HEK293 (cell line): ENCODE results near the gene COBL.

ENCODE experiments used
- CTCF ChIA-PET: fragments of 350-600 bp; formaldehyde crosslinking; extraction: SDS; loops from one replicate; lab custom pipeline; 2021; ENCODE audit warnings: antibody characterized with exemption; lab: Yijun Ruan, JAX
- POLR2A ChIA-PET: fragments of 300-600 bp; formaldehyde crosslinking; extraction: SDS; loops from one replicate; lab custom pipeline; 2020; ENCODE audit warnings: antibody characterized with exemption, inconsistent platforms; lab: Yijun Ruan, JAX
- H3K27ac ChIP-seq: fragments of 200-500 bp; sonication (Bioruptor generic); 2 replicates; pipeline ENCODE4 v1.5.1; 2014; ENCODE audit warnings: low read depth, low read length, control low read depth, inconsistent platforms; ENCODE audit errors: extremely low read depth
- H3K36me3 ChIP-seq, 2 experiments: fragments of 200-500 bp in 1 of 2; sonication (Bioruptor generic) in 1 of 2; 1 replicate in 1 of 2; 2 replicates in 1 of 2; pipeline ENCODE4 v1.5.1; 2014 to 2017; ENCODE audit warnings: inconsistent platforms in 2 of 2, low read length in 2 of 2; ENCODE audit not compliant: control insufficient read depth in 2 of 2, insufficient read depth in 1 of 2
- H3K4me1 ChIP-seq: fragments of 200-500 bp; sonication (Bioruptor generic); 2 replicates; pipeline ENCODE4 v1.5.1; 2014; ENCODE audit warnings: mild to moderate bottlenecking, low read length, inconsistent platforms; ENCODE audit not compliant: control insufficient read depth, insufficient read depth
- H3K4me3 ChIP-seq: 2 replicates; pipeline ENCODE4 v1.5.1; 2011; ENCODE audit warnings: low read depth, mild to moderate bottlenecking, control low read depth, low read length, moderate library complexity
- H3K9me3 ChIP-seq: fragments of 200-500 bp; sonication (Bioruptor generic); 2 replicates; pipeline ENCODE4 v1.5.1; 2014; ENCODE audit warnings: low read depth, low read length, inconsistent platforms; ENCODE audit not compliant: control insufficient read depth, insufficient read depth
- ELK4 ChIP-seq: IDR thresholded peaks from 2 replicates; pipeline ENCODE4 v1.6.1; 2011; ENCODE audit warnings: mild to moderate bottlenecking, low read depth, low read length, borderline replicate concordance
- GLI2 ChIP-seq: fragments of 450-650 bp; formaldehyde crosslinking; IDR thresholded peaks from 2 replicates; pipeline ENCODE4; 2017; ENCODE audit warnings: missing biosample characterization, missing genetic modification characterization, low read depth, borderline replicate concordance
- GLI4 ChIP-seq: fragments of 450-650 bp; formaldehyde crosslinking; IDR thresholded peaks from 2 replicates; pipeline ENCODE4 v1.5.1; 2016; ENCODE audit warnings: missing biosample characterization, missing genetic modification characterization
- IKZF3 ChIP-seq: fragments of 450-650 bp; IDR thresholded peaks from 2 replicates; pipeline ENCODE4 v1.5.0; 2018; ENCODE audit warnings: missing biosample characterization, mild to moderate bottlenecking, missing genetic modification characterization, moderate library complexity
- KLF16 ChIP-seq: fragments of 450-650 bp; formaldehyde crosslinking; IDR thresholded peaks from 2 replicates; pipeline ENCODE4 v1.5.1; 2017; ENCODE audit warnings: missing biosample characterization, missing genetic modification characterization
- OVOL3 ChIP-seq: fragments of 450-650 bp; formaldehyde crosslinking; IDR thresholded peaks from 2 replicates; pipeline ENCODE4 v1.5.1; 2016; ENCODE audit warnings: missing biosample characterization, missing genetic modification characterization
- PBX3 ChIP-seq: sonication (generic); formaldehyde crosslinking; IDR thresholded peaks from 2 replicates; pipeline ENCODE4 v1.8.1; 2022; ENCODE audit warnings: mild to moderate bottlenecking, moderate library complexity, missing genetic modification reagents
- PRDM4 ChIP-seq: fragments of 450-650 bp; formaldehyde crosslinking; IDR thresholded peaks from 2 replicates; pipeline ENCODE4 v1.5.1; 2017; ENCODE audit warnings: missing biosample characterization, missing genetic modification characterization
- RBAK ChIP-seq: fragments of 450-650 bp; formaldehyde crosslinking; IDR thresholded peaks from 2 replicates; pipeline ENCODE4 v1.5.1; 2016; ENCODE audit warnings: missing biosample characterization, missing genetic modification characterization
- ZBTB1 ChIP-seq: fragments of 450-650 bp; formaldehyde crosslinking; IDR thresholded peaks from 2 replicates; pipeline ENCODE4 v1.5.1; 2016; ENCODE audit warnings: missing biosample characterization, missing genetic modification characterization
- ZBTB8A ChIP-seq: fragments of 450-650 bp; formaldehyde crosslinking; IDR thresholded peaks from 2 replicates; pipeline ENCODE4 v1.5.1; 2016; ENCODE audit warnings: missing biosample characterization, missing genetic modification characterization
- ZFHX2 ChIP-seq: fragments of 450-650 bp; formaldehyde crosslinking; conservative IDR thresholded peaks from 2 replicates; pipeline ENCODE4 v1.5.1; 2016; ENCODE audit warnings: missing biosample characterization, missing genetic modification characterization
- ZFP69B ChIP-seq: fragments of 450-650 bp; formaldehyde crosslinking; IDR thresholded peaks from 2 replicates; pipeline ENCODE4 v1.5.1; 2016; ENCODE audit warnings: missing biosample characterization, missing genetic modification characterization
- ZNF132 ChIP-seq: fragments of 450-650 bp; formaldehyde crosslinking; IDR thresholded peaks from 2 replicates; pipeline ENCODE4 v1.5.1; 2017; ENCODE audit warnings: missing biosample characterization, missing genetic modification characterization, borderline replicate concordance
- ZNF148 ChIP-seq: fragments of 450-650 bp; formaldehyde crosslinking; IDR thresholded peaks from 2 replicates; pipeline ENCODE4 v1.5.0; 2017; ENCODE audit warnings: missing biosample characterization, missing genetic modification characterization, borderline replicate concordance
- ZNF16 ChIP-seq: fragments of 450-650 bp; formaldehyde crosslinking; IDR thresholded peaks from 2 replicates; pipeline ENCODE4 v1.5.1; 2016; ENCODE audit warnings: low read depth, missing biosample characterization, missing genetic modification characterization
- ZNF202 ChIP-seq: fragments of 450-650 bp; formaldehyde crosslinking; IDR thresholded peaks from 2 replicates; pipeline ENCODE4 v1.5.1; 2016; ENCODE audit warnings: missing biosample characterization, missing genetic modification characterization, borderline replicate concordance
- ZNF274 ChIP-seq, 2 experiments: fragments of 200-500 bp in 1 of 2; fragments of 450-650 bp in 1 of 2; sonication (Bioruptor generic) in 1 of 2; formaldehyde crosslinking in 1 of 2; IDR thresholded peaks; 2 replicates each; pipeline versions ENCODE4 v1.5.1 to v1.6.1; 2014 to 2016; ENCODE audit warnings: borderline replicate concordance in 1 of 2, inconsistent platforms in 1 of 2, low read length in 1 of 2, missing biosample characterization in 1 of 2, missing genetic modification characterization in 1 of 2
- ZNF37A ChIP-seq: fragments of 450-650 bp; IDR thresholded peaks from 2 replicates; pipeline ENCODE4 v1.5.1; 2018; ENCODE audit warnings: missing biosample characterization, missing genetic modification characterization
- ZNF48 ChIP-seq: fragments of 450-650 bp; formaldehyde crosslinking; IDR thresholded peaks from 2 replicates; pipeline ENCODE4 v1.5.1; 2016; ENCODE audit warnings: missing biosample characterization, missing genetic modification characterization
- ZNF529 ChIP-seq: fragments of 450-650 bp; formaldehyde crosslinking; IDR thresholded peaks from 2 replicates; pipeline ENCODE4 v1.5.1; 2017; ENCODE audit warnings: missing genetic modification characterization, missing biosample characterization; ENCODE audit not compliant: insufficient replicate concordance
- ZNF555 ChIP-seq: fragments of 450-650 bp; formaldehyde crosslinking; conservative IDR thresholded peaks from 2 replicates; pipeline ENCODE4 v1.5.1; 2017; ENCODE audit warnings: missing biosample characterization, mild to moderate bottlenecking, missing genetic modification characterization, inconsistent platforms
- ZNF558 ChIP-seq: fragments of 450-650 bp; formaldehyde crosslinking; IDR thresholded peaks from 2 replicates; pipeline ENCODE4 v1.5.1; 2016; ENCODE audit warnings: missing biosample characterization, missing genetic modification characterization
- ZNF560 ChIP-seq: fragments of 450-650 bp; formaldehyde crosslinking; IDR thresholded peaks from 2 replicates; pipeline ENCODE4 v1.5.1; 2017; ENCODE audit warnings: missing biosample characterization, missing genetic modification characterization, borderline replicate concordance
- ZNF843 ChIP-seq: fragments of 450-650 bp; formaldehyde crosslinking; IDR thresholded peaks from 2 replicates; pipeline ENCODE4 v1.5.1; 2016; ENCODE audit warnings: missing biosample characterization, missing genetic modification characterization

The COBL gene

GRCh38 chr7:51038573-51038972, 278.0 kb downstream of the COBL start:
- peaks cover 0 to 2% of the 10 kb centered on the region in 2 experiments; a peak in 1 of 3 replicates for H3K36me3 ChIP-seq
- H3K27ac ChIP-seq: no peak overlapping the region
- POLR2A ChIA-PET: no interaction called here
- H3K9me3 ChIP-seq: no peaks in the 10 kb centered on the region
- TF ChIP-seq PBX3 (CRISPR knock-in tag) (no peak), ZNF202 (tag by site-specific recombination) (no peak), KLF16 (tag by site-specific recombination) (no peak), ZNF843 (tag by site-specific recombination) (no peak), ZFHX2 (tag by site-specific recombination) (no peak), ZNF37A (tag by site-specific recombination) (no peak), ZNF132 (tag by site-specific recombination) (no peak), ZFP69B (tag by site-specific recombination) (no peak), ZBTB8A (no peak), ZNF560 (tag by site-specific recombination) (no peak), PRDM4 (tag by site-specific recombination) (no peak), RBAK (no peak), OVOL3 (tag by site-specific recombination) (no peak), ZNF558 (no peak), ZNF148 (tag by site-specific recombination) (no peak), ZBTB1 (no peak), ELK4 (no peak), ZNF274 (IDR thresholded peaks at IDR 0.05; ENCODE audit: low read length) (no peak), ZNF274 (tag by site-specific recombination; IDR thresholded peaks at IDR 0.05; ENCODE audit: borderline replicate concordance) (no peak)
- TF ChIP-seq, all 188 proteins: peak for 0
- no peak overlapping the region for H3K4me3 ChIP-seq
- CTCF ChIA-PET: interaction anchor here (0.6 kb wide), 1 partner anchor 367 kb away, joined by 3 read pairs; no protein-coding TSS in a partner anchor
- no peaks in the 10 kb centered on the region for H3K4me1 ChIP-seq

- H3K36me3 ChIP-seq: no peaks in the 10 kb centered on the region
- ChIA-PET CTCF (no interaction called here), POLR2A (no interaction called here)
- no peak for TF ChIP-seq ZNF16
- no peak for TF ChIP-seq ZNF529 (tag by site-specific recombination)
- TF ChIP-seq ZNF555 (tag by site-specific recombination): no peak
- TF ChIP-seq IKZF3: no peak
- TF ChIP-seq ZBTB8A: no peak
- TF ChIP-seq GLI4 (tag by site-specific recombination): no peak
- TF ChIP-seq ZNF48: no peak
- TF ChIP-seq GLI2: no peak
- H3K27ac ChIP-seq: no peak overlapping the region
- H3K4me3 ChIP-seq: no peak overlapping the region
- no peaks in the 10 kb centered on the region for H3K4me1 ChIP-seq
- H3K9me3 ChIP-seq: no peaks in the 10 kb centered on the region
These were observed 280.9 kb downstream of the COBL start for GRCh38 chr7:51035716-51036115.
